ENCODE measurements around the gene ABCB11.
"Not testable (repeated sequence)": the region's sequence is repeated elsewhere in the genome, so short reads cannot be mapped to it uniquely, and the experiment has no call there.

Gene ABCB11

GRCh38 chr2:169042856-169043255 lies 11.7 kb upstream of the ABCB11 start:
- no peak for DNase-seq (ENCODE audit: low spot score)

DNA sequence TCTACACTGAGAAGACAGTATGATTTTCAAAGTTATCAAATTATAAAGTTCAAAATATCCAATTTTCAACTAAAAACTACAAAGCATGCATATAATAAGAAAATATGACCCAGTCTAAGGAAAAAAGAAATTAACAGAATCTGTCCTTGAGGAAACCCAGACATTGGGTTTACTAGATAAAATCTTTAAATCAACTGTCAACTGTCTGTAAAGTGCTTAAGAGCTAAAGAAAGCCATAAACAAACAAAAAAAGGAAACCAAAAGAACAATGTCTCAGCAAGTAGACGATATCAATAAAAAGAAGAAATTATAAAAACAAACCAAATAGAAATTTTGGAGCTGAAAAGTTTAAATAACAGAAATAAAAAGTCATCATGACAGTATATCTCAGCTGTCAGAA lies 10.5 kb upstream of the ABCB11 start:
- DNase-seq (ENCODE audit: low spot score), result no peak

DNA sequence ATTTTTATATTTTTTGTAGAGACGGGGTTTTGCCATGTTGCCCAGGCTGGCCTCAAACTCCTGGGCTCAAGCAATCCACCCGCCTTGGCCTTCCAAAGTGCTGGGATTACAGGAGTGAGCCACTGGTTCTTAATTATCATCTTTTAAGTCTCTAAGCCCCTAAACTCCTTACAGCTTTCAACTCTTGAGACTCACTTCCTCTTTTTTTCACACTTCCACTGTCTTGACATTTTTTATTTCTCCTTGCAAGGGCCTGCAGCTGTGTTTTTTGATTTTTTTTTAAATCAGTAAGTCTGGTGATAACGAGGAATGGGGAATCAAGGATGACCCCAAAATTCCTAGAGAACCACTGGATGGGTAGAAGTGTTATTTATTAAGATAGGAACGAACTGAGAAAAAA lies 8.6 kb upstream of the ABCB11 start:
- peak; percentile 21 for DNase-seq (ENCODE audit: low spot score)

- DNase-seq (ENCODE audit: low spot score), result peak; percentile 13
Observed at GRCh38 chr2:169038338-169038757, 7.2 kb upstream of the ABCB11 start.

- no peak for DNase-seq (ENCODE audit: low spot score)
Observed at GRCh38 chr2:169036736-169037440, 5.8 kb upstream of the ABCB11 start.

- DNase-seq (ENCODE audit: low spot score), result no peak
Observed at GRCh38 chr2:169035887-169036286, 4.8 kb upstream of the ABCB11 start.

DNA sequence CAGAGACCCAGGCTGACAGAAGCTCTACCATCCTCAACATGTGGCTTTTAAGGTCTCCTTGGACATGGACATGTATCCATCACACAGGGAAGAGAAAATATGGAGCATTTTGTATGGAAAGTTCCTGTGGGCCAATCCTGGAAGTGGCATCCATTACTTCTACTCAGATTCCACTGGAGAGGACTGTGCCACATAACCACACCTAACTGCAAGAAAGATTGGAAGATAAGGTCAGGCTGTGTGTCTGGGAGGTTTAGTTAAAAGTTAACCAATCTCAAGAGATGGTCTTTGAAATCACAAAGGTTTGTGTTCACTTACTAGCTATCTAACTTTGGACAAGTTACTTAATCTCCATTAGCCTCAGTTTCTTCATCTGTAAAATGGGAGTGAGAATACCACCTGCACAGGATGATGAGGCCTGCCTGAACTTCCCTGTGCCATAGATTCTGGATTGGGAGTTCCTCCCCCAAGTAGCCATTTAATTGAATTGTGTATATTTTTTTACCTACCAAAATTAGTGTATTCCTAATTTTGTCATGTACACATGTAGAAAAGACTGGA lies 3.9 kb upstream of the ABCB11 start:
- no peak for DNase-seq (ENCODE audit: low spot score)

- DNase-seq (ENCODE audit: low spot score), result no peak
Observed at GRCh38 chr2:169034256-169034655, 3.1 kb upstream of the ABCB11 start.

- no peak for DNase-seq (ENCODE audit: low spot score)
Observed at GRCh38 chr2:169029341-169029740, 1.8 kb downstream of the ABCB11 start.

- DNase-seq (ENCODE audit: low spot score), result no peak
Observed at GRCh38 chr2:169027234-169027633, 3.9 kb downstream of the ABCB11 start.

GRCh38 chr2:169026056-169026455 lies 5.1 kb downstream of the ABCB11 start:
- no peak for DNase-seq (ENCODE audit: low spot score)

- no peak for DNase-seq (ENCODE audit: low spot score)
Observed at GRCh38 chr2:169023161-169023560, 8.0 kb downstream of the ABCB11 start.

- DNase-seq (ENCODE audit: low spot score), result no peak
Observed at GRCh38 chr2:169018390-169018789, 12.7 kb downstream of the ABCB11 start.

- no peak for DNase-seq (ENCODE audit: low spot score)
Observed at GRCh38 chr2:169015943-169016342, 15.2 kb downstream of the ABCB11 start.

DNA sequence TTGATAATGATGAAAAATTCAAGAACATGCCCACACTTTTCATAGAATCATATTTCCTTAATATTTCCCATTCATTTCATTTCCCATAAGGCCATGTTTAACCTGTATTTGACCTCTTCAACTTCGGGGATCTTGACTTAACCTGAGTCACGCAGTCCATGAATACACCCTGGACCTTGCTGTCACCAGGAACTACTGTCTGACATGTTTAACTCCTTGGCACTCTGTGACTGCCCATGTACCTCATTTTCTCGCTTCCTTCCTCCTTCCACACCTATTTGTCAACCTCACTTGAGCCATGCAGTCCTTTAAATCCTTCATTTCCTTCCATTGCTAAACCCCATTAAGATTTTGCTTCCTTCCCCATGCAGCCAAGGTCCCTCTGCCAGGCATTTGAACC lies 16.3 kb downstream of the ABCB11 start:
- DNase-seq (ENCODE audit: low spot score), result no peak

DNA sequence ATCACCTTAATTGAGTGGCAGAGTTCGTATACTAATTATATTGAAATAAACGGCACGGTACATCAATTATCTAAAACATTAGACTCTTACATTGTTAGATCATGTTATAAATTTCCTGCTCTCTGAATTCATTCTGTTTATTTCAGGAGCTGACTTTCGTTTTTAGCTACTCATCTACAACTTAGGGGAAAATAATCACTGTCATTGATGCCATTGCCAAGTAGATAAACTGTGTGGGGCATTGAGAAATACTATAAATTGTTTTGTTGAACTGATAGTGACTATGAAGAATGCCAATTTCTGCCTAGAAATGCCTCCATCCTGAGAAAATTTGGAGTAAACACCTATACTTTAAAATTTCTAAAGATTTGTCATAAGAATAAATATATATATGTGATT lies 17.5 kb downstream of the ABCB11 start:
- DNase-seq (ENCODE audit: low spot score), result no peak

- DNase-seq (ENCODE audit: low spot score), result no peak
Observed at GRCh38 chr2:169012812-169013627, 18.1 kb downstream of the ABCB11 start.

DNA sequence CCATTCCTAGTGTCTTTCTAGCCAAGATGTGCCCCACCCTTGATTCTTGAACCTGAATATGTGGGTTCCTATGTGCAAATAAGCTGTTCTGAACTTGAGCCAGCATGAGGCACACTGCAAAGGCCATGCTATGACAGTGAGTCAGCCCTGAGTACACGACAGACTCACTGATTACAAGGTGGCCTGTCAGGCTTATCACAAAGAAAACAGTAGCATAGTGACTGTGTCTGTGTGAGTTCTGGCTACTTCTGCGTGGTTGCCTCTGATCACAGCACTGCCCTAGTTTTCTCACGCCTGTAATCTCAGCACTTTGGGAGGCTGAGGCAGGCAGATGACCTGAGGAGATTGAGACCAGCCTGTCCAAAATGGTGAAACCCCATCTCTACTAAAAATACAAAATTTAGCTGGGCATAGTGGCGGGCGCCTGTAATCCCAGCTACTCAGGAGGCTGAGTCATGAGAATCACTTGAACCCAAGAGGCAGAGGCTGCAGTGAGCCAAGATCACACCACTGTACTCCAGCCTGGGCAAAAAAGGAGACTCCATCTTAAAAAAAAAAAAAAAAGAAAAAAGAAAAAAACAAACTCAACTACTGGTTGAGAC lies 18.8 kb downstream of the ABCB11 start:
- DNase-seq (ENCODE audit: low spot score), result not testable (repeated sequence)

DNA sequence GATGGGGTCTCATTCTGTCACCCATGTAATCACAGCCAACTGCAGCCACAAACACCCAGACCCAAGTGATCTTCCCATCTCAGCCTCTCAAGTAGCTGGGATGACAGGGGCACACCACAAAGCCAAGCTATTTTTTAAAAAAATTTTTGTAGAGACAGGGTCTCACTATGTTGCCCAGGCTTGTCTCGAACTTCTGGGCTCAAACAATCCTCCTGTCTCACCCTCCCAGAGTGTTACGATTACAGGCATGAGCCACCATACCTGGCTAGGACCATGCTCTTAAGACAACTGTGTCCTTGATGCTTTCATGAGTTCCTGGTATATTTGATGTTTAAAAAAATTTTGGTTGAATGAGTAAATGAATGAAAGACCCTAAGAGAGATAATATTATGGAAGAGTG lies 19.4 kb downstream of the ABCB11 start:
- DNase-seq (ENCODE audit: low spot score), result no peak

DNA sequence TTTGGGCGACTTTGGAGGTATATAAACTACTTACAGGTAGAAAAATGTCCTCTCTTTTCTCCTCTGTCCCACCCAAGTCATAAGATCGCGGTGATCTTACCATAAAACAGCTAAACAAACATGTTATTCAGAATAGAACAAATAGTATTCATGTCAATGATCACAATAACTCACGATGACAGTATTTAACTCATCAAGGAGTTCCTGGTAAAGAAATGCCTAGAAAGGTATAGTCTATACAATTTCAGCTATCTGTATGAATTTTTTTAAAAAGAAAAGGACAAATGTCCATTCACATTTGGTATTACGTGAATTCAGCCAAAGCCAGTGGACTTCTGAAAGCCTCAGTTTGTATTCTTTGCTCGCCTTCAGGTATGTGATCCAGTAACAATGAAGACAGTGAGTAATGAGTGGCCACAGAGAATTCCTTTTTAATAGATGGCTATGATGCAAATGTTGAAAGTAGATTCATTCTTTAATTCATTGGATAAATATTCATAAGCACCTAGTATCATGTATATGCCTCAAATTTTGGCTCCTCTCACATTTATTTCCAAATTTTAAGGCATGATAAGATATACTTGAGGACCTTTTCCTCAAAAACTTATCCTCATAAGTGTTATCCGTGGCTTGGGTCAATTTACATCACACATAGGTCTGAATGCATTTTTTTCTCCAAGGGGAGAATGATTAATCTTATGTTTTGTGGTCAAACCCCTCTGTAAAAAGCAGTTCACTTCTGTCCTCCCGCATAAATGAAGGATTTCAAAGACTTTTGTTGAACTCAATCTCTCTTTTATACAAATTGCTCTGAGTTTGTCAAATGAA lies 20.3 kb downstream of the ABCB11 start:
- DNase-seq (ENCODE audit: low spot score), result no peak

GRCh38 chr2:169009865-169010579 lies 21.1 kb downstream of the ABCB11 start:
- no peak for DNase-seq (ENCODE audit: low spot score)

All from pons (tissue), 1 donor.